Peyer's patch (tissue), 4 donors: Measurements from ENCODE around the gene PRR5.

Source experiments
- POLR2A ChIP-seq, 2 donors: fragments of 450-650 bp; IDR thresholded peaks; one replicate each; pipeline ENCODE4 v1.5.1; 2017; ENCODE audit warnings: antibody characterized with exemption in 2 of 2, mild to moderate bottlenecking in 2 of 2, moderate library complexity in 2 of 2
- TF ChIP-seq, protein P1 (sequence below), 6 experiments: fragments of 450-650 bp in 4 of 6; fragments of 200-600 bp in 2 of 6; sonication (generic) in 1 of 6; IDR thresholded peaks; one replicate each; pipeline ENCODE4 v1.5.1; 2017 to 2019; ENCODE audit warnings: antibody characterized with exemption in 6 of 6, mild to moderate bottlenecking in 3 of 6, moderate library complexity in 1 of 6

DNA sequence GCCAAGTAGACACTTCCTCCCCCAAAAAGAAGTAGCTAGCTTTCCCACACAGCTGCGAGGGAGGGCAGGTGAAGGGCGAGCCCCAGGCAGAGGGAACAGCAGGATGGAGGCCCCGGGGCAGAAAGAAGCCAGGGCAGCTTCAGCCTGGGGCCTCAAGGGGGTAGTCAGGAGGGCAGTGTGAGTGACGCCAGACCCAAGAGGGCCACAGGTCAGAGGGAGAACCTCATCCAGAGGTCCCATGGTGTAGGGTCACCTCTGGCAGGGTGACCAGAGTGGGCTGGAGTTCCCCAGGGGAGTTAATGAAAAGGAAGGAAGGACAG lies 9.2 kb downstream of the PRR5 start:
- TF ChIP-seq, protein P1, sequence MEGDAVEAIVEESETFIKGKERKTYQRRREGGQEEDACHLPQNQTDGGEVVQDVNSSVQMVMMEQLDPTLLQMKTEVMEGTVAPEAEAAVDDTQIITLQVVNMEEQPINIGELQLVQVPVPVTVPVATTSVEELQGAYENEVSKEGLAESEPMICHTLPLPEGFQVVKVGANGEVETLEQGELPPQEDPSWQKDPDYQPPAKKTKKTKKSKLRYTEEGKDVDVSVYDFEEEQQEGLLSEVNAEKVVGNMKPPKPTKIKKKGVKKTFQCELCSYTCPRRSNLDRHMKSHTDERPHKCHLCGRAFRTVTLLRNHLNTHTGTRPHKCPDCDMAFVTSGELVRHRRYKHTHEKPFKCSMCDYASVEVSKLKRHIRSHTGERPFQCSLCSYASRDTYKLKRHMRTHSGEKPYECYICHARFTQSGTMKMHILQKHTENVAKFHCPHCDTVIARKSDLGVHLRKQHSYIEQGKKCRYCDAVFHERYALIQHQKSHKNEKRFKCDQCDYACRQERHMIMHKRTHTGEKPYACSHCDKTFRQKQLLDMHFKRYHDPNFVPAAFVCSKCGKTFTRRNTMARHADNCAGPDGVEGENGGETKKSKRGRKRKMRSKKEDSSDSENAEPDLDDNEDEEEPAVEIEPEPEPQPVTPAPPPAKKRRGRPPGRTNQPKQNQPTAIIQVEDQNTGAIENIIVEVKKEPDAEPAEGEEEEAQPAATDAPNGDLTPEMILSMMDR (IDR thresholded peaks at IDR 0.05) = no peak
- TF ChIP-seq POLR2A (IDR thresholded peaks at IDR 0.05) = no peak
